SHP77 (cell line): ENCODE measurements around the gene PEAR1.

ENCODE experiments used
- DNase-seq, 2 experiments: peaks; one replicate each; lab custom pipeline; 2025; lab: John Stamatoyannopoulos, UW

Gene PEAR1

GRCh38 chr1:156860628-156861423, 32.7 kb upstream of the PEAR1 start, which contains the start of gene NTRK1:
Gene NTRK1, plus strand, starts transcription at chr1:156860865. Its CDS starts 70 bp downstream, at chr1:156860935.
- DNase-seq = peak; percentile 84 to 86

- DNase-seq = no peak
These were observed 30.9 kb upstream of the PEAR1 start for GRCh38 chr1:156862584-156862983.

- DNase-seq = no peak
These were observed 30.4 kb upstream of the PEAR1 start for GRCh38 chr1:156862997-156863599.

DNA sequence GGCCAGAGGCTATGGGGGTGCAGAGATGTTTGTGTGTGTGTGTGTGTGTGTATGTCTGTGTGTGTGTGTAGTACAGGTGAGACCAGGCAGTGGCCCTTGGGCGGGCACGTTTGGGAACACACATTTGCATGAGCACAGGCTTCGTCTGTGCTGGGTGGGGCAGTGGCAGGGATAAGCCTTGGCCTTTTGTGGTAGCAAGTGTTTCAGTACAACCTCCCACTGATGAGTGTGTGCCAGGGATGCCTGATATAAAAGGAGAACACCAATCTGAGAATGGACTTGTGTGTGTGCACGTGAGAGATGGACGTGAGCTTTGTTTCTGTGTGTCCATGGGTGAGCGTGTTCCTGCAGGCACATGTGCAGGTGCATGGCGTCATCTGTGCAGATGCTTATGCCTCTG, 29.9 kb upstream of the PEAR1 start:
- no peak for DNase-seq

DNA sequence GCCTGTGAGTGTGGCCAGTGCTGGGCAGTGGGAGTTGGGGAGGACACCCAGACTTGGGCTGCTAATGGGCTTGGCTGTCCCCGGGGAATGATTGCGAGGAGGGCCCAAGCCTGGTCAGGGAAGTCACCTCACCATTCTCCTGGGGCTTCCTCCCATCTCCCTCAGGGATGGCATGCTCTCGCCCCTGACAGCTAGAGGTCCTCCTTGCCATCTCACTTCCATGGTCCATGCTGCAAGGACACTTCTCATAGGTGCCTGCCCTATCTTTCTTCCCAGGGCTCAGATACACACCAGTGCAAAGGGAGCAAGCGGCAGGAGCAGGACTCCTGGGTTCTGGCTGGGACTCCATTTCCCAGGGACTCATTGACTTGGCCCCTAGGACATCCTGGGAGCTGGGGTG, 28.7 kb upstream of the PEAR1 start:
- DNase-seq = no peak

DNA sequence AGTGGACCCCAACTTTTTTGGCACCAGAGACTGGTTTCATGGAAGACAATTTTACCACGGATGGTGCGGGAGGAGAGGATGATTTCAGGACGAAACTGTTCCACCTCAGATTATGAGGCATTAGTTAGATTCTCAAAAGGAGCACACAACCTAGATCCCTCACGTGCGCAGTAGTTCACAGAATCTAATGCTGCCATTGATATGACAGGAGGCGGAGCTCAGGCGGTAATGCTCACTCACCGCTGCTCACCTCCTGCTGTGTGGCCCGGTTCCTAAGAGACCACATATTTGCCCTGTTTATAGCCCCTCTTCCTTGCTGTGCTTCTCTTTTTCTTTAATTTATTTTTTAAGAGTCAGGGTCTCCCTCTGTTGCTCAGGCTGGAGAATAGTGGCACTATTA, 28.3 kb upstream of the PEAR1 start:
- DNase-seq = no peak

- DNase-seq = no peak
These were observed 27.7 kb upstream of the PEAR1 start for GRCh38 chr1:156865865-156866248.

DNA sequence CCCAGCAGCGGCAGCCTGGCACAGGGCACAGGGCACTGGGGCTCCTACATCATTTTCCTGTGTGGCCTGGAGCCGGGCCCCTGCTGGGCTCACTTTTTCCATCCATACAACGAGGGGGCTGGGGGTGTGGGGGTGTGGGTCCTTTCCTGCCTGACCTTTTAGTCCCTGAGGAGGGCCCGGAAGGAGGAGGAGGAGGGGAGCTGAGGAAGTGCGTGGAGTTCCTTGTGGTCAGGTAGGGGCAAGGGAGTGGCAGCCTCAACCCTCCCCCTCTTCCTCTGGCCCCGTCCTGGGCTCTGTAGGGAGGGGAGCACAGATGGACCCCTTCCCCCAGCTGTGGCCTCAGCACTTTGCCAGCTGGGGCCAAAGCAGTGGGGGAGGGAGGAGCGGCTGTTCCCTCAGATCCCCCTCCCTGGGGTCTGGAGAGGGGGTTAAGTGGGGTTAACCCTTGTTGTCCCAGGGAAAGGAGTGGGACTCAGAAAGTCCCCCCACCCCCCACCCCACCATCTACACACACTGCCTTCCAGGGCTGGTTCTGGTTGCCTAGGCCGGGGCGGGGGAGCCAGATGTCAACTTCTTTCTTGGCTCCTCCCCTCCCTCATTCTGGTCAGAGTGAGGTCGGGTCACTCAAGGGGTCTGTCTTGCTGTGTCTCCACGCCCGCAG, 27.1 kb upstream of the PEAR1 start:
- DNase-seq = no peak

GRCh38 chr1:156868341-156868740, 25.2 kb upstream of the PEAR1 start:
- DNase-seq = no peak

DNA sequence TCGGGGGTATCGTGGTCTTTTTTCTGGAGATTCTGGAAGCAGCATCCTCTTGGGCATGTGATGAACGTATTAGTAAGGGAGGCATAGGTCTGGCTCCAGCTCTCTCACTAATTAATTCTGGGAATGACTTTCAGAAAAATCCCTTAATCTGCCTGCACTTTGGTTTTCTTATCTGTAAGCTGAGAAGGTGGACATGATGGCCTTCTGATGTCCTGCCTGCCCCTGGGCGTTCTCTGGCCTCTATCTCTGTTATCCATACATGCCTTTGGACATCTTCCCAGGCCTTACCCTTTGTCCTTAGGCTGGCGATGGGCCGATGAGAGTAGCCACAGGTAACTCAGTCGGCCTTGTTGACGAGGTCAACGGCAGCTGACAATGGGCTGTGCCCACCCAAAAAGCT, 24.1 kb upstream of the PEAR1 start:
- no peak for DNase-seq

DNA sequence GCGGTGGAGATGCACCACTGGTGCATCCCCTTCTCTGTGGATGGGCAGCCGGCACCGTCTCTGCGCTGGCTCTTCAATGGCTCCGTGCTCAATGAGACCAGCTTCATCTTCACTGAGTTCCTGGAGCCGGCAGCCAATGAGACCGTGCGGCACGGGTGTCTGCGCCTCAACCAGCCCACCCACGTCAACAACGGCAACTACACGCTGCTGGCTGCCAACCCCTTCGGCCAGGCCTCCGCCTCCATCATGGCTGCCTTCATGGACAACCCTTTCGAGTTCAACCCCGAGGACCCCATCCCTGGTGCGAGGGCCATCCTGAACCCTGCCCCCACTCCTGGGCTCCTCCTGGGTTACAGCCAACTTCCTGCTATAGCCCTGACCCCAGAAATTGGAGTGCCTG, 19.9 kb upstream of the PEAR1 start:
- no peak for DNase-seq

DNA sequence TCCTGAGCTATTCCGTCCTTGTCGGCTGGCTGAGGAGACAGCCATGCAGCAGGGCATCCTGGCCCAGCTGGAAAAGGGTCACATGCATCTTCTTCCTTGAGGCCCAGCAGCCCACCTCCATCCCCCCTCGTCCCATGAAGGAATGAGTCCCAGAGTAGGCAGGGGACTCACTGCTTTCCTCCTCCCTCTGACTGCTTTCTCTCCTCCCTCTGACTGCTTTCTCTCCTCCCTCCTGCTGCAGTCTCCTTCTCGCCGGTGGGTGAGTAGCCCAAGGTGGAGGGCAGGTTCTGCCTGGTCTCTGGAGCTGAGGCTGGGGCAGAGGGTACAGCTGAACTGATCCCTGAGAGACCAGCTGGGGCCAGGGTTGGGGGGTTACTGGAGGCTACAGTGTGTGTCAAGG, 19.4 kb upstream of the PEAR1 start:
- no peak for DNase-seq

DNA sequence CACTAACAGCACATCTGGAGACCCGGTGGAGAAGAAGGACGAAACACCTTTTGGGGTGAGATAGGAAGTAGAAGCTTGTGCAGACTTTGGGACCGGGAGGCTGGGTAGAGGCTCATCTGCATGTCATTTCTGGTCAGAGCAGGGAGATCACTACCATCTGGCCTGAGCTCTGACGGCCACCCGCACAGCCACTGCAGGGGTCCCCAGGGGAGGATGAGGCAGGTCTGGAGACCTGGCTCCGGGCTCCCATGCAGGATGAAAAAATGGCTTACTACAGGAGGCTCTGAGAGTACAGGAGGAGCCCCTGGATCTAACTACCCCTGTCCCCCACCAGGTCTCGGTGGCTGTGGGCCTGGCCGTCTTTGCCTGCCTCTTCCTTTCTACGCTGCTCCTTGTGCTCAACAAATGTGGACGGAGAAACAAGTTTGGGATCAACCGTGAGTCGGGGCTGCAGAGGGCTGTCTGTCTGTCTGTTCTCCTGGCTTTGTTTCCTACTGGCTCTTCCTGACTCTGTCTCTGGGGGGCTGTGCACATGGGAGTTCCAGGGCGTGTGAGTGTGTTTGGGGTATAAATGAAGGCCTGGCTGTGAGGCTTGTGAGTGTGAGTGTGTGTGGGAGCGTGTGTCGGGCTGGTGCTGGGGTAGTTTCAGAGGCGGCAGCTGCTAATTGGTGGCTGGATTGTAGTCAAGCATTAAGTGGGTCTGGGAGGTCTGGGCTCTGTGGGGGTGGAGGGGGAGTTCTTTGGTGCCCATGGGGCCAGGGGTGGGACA, 18.8 kb upstream of the PEAR1 start:
- DNase-seq = no peak

DNA sequence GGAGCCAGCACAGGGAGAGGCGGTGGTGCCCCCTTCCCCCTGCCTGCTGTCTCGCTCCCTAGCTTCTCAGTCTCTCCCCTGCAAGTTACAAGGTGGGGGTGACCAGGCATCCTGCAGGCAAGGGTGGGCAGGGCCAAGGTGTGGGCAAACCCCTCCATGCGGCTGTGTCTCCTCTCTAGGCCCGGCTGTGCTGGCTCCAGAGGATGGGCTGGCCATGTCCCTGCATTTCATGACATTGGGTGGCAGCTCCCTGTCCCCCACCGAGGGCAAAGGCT, 18.2 kb upstream of the PEAR1 start:
- no peak for DNase-seq

- DNase-seq = no peak
These were observed 17.2 kb upstream of the PEAR1 start for GRCh38 chr1:156876281-156876680.

- DNase-seq = no peak
These were observed 15.9 kb upstream of the PEAR1 start for GRCh38 chr1:156877433-156878170.

DNA sequence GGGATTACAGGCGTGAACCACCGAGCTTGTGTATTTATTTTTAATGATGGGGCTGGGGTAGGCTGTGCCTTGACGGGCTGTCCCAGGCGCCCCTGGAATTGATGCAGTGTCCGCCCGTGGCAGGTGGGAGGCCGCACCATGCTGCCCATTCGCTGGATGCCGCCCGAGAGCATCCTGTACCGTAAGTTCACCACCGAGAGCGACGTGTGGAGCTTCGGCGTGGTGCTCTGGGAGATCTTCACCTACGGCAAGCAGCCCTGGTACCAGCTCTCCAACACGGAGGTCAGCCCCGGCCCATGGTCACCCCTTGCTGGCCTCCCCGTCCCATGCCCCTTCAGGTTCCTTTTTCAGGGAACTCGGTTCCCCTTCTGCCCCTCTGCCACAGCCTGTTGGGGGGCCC, 13.6 kb upstream of the PEAR1 start:
- no peak for DNase-seq

GRCh38 chr1:156880473-156880872, 13.0 kb upstream of the PEAR1 start:
- no peak for DNase-seq

GRCh38 chr1:156881101-156881500, 12.4 kb upstream of the PEAR1 start:
- no peak for DNase-seq

- DNase-seq = no peak
These were observed 11.9 kb upstream of the PEAR1 start for GRCh38 chr1:156881663-156882062.

DNA sequence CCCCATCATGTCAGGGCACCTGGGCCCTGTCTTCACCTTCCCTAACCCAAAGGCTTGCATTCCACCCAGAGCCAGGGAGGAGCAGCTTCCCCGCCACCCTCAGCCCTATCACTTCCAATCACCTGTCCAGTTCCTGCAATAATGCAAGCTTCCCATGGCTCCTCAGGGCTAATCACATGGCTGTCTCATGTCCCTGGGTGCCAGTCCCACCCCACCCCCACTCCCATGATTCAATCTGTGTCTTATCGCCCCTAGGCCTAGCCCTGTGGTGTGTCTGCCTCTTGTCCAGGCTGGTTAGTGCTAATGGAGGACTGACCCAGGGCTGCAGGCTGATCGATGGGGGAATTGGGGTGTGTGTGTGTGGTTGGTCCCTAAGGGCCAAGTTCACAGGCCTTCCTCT, 11.0 kb upstream of the PEAR1 start:
- DNase-seq = no peak

- no peak for DNase-seq
These were observed 9.6 kb upstream of the PEAR1 start for GRCh38 chr1:156883919-156884318.
